Posterior vena cava (tissue), 2 donors: ENCODE measurements around the gene EGFL8. TPM values are rescaled to one million over a fixed set of nuclear protein-coding genes. Genes with fewer than 3 reads are reported as not detected.
"Not testable (repeated sequence)": the region's sequence is repeated elsewhere in the genome, so short reads cannot be mapped to it uniquely, and the experiment has no call there.

Experiments used
- DNase-seq: peaks from one replicate; pipeline ENCODE4 v3.0.0-alpha.2; 2020; ENCODE audit warnings: low spot score
- intact Hi-C, 2 donors: fragments of 100-400 bp; cut with DNase I; formaldehyde crosslinking; loops; one replicate each; pipeline versions ENCODE4 v1.14.1 to v1.14.2; 2022 to 2023
- total RNA-seq, 2 donors: library from RNA; stranded (reverse); fragmentation: NEBNext Ultra II Directional; extraction: Animal tissue kit (Norgen Biotek cat#: 25700); gene quantifications; one replicate each; pipeline ENCODE4 v1.2.1, GENCODE V29; 2021
- donor health status: DM: yes; HTN: yes; CAD: no.
- donor health status: DM: yes; HTN: yes; CAD: no.

EGFL8 gene
- total RNA-seq, 2 donors from 2014 or later: 16.9 to 19.2 TPM

- intact Hi-C loops: no loop called here
- no peak for DNase-seq
Measured at GRCh38 chr6:32139590-32139989, 24.8 kb upstream of the EGFL8 start.

- intact Hi-C loops: no loop called here
- no peak for DNase-seq
Measured at GRCh38 chr6:32140420-32141046, 23.9 kb upstream of the EGFL8 start.

- intact Hi-C loops, DNase-seq: not testable (repeated sequence)
Measured at GRCh38 chr6:32144238-32144637, 20.2 kb upstream of the EGFL8 start.

- intact Hi-C loops: no loop called here
- no peak for DNase-seq
Measured at GRCh38 chr6:32146287-32146686, 18.1 kb upstream of the EGFL8 start.

GRCh38 chr6:32146687-32147086, 17.7 kb upstream of the EGFL8 start:
- intact Hi-C loops: no loop called here
- DNase-seq: no peak

- intact Hi-C loops: no loop called here
- no peak for DNase-seq
Measured at GRCh38 chr6:32147401-32148132, 16.8 kb upstream of the EGFL8 start.

GRCh38 chr6:32148289-32149091, 15.9 kb upstream of the EGFL8 start:
- intact Hi-C loops: no loop called here
- peak; percentile 90 for DNase-seq

GRCh38 chr6:32149092-32149755, 15.2 kb upstream of the EGFL8 start:
- intact Hi-C loops: no loop called here
- no peak for DNase-seq

GRCh38 chr6:32149932-32150870, 14.2 kb upstream of the EGFL8 start:
- intact Hi-C loops: no loop called here
- DNase-seq: peak; percentile 71

GRCh38 chr6:32151181-32151862, 13.1 kb upstream of the EGFL8 start:
- peak; percentile 40 for DNase-seq
- intact Hi-C loops: no loop called here

- intact Hi-C loops: no loop called here
- no peak for DNase-seq
Measured at GRCh38 chr6:32151863-32152768, 12.3 kb upstream of the EGFL8 start, which contains the start of gene PRRT1. Gene PRRT1 (minus strand): TSS chr6:32151939. CDS start chr6:32151827, 112 bp downstream.

GRCh38 chr6:32152769-32153563, 11.4 kb upstream of the EGFL8 start:
- no peak for DNase-seq
- intact Hi-C loops: no loop called here

GRCh38 chr6:32153564-32154513, 10.6 kb upstream of the EGFL8 start, which contains the start of gene PPT2:
Gene PPT2 (plus strand): TSS chr6:32154141. CDS start chr6:32154595, 454 bp downstream.
- peak; percentile 96 for DNase-seq
- intact Hi-C loops: no loop called here

- DNase-seq: peak; percentile 83
- intact Hi-C loops: loop anchor here in 1 of 2 donors (5.0 kb wide), 1 partner anchor 37 kb away; no protein-coding TSS in a partner anchor
Measured at GRCh38 chr6:32154514-32155161, 9.8 kb upstream of the EGFL8 start.
